Hypothalamus (tissue), 51 donors: ENCODE measurements around the gene STMN3.
A peak's percentile ranks its signal among the peaks of the same experiment; 100 is the strongest.
"Not testable (repeated sequence)": the region's sequence is repeated elsewhere in the genome, so short reads cannot be mapped to it uniquely, and the experiment has no call there.

Experiments
- DNase-seq, 51 donors: peaks; one replicate each; lab custom pipeline; 2025; lab: John Stamatoyannopoulos, UW

STMN3 gene

DNA sequence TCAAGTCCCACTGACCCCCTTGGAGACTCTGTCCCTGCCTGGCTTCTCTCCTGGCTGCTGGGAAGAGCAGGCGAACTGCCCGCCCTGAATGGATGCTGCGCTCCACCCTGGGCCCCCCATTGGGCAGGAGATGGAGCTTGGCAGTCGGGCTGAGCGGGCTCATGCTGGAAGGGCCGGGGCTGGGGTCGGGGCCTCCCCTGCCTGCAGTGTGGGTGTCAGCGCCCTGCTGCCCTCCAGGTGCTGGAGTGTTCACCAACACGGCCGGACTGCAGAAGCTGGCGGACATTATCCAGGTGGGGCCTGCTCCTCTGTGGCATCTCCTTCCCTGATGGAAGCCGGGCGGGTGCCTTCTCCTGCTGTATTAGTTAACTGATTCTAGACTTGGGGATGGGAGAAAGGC lies 27.2 kb upstream of the STMN3 start:
- DNase-seq = no peak

DNA sequence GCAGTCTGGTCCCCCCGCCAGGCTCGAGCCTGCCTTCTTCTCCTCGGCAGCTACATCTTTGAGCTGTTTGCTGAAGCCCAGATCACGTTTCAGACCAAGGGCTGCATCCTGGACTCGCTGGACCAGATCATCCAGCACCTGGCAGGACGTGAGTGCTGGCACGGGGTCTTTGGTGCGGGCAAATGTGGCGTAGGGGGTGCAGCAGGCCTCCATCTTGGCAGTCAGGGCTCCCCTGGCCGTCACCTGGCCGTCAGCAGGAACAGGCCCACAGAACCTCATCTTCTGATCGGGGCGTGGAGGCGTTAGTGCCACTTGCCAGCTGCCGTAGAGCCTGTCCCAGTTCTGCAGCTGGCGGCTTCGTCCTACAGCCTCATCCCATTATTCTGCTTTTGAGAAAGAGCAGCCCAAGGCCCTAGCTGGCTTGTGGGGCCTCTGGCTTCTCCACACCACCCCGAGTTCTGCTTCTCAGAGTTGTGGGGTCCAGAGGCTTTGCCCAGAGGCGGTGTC lies 26.6 kb upstream of the STMN3 start:
- no peak for DNase-seq

DNA sequence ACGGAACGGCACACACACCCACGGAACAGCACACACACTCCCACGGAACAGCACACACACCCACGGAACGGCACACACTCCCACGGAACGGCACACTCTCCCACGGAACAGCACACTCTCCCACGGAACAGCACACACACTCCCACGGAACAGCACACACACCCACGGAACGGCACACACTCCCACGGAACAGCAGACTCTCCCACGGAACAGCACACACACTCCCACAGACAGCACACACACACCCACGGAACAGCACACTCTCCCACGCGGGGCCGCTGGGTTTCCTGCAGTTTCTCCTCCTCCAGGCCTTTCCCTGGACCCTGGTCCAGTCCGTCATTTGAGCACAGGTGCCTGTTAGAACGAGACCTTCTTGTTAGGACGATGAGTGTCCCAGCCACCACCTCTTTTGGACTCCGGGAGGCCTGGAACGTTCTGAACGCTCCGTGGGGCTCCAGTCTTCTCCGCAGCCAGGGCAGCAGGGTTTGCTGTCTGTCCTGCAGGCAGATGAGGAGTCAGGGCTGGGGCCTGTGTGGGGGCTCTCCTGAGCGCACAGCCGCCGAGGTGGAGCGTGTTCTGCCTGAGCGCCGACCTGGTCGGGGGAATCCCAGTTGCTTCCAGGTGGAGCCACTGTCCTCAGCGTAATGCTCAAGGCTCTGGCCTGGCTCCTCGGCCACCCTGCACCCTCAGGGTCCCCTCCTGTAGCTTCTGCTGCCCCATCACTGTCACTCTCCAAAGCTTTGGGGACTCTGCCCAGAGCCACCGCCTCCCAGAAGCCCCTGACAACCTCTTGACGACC lies 25.6 kb upstream of the STMN3 start:
- DNase-seq = no peak

DNA sequence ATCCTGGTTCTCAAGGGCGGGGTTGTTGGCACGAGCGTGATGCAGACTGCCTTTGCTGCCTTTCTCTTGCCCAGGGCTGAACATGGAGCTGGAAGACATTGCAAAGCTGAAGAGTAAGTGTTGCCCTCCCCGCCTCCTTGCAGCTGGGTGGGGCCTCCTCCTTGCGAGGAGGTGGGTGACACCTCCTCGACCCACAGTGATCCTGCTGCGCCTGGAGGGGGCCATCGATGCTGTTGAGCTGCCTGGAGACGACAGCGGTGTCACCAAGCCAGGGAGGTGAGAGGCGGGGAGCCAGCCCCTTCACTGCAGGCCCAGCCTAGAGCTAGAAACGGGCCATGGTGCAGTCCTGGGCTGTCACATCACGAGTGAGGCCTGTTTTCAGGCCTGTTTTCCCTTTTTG lies 24.8 kb upstream of the STMN3 start:
- DNase-seq = no peak

DNA sequence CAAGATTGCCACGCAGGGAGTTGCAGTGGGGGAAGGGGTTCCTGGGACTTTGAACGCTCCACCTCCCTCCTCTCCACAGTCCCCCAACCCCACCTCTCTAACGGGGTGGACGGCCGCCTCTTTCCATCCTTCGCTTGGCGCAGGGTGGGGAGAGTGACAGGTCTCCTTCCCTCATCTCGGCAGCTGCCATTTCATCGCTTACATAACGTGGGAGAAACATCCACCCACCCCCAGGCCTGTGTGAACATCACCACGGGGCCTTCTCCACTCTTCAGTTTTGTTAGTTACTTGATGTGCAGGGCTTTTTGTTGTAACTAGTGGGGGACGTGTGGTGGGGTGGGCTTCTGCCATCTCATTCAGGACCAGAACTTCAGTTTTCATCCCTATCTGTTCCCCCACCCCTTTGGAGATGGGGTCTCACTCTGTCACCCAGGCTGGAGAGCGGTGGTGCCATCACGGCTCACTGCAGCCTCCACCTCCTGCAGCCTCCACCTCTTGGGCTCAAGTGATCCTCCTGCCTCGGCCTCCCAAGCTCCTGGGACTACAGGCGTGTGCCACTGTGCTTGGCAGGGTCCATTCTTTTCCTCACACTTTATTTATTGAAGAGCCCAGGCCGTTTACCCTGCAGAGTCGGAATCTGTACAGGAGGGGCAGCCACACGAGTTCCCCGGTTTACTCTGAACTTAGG lies 22.6 kb upstream of the STMN3 start:
- DNase-seq = no peak

DNA sequence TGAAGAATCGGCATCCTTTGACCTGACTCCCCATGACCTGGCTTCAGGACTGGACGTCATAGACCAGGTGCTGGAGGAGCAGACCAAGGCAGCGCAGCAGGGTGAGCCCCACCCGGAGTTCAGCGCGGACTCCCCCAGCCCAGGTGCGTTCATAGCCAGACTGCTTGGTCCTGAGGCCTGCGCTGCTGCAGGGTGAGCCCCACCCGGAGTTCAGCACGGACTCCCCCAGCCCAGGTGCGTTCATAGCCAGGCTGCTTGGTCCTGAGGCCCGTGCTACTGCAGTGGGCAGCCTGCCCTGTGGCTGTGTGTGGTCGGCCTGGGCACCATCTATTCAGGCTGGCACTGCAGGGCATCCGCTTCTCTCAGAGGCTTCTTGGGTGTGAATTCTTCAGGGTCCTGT lies 20.7 kb upstream of the STMN3 start:
- DNase-seq = no peak

DNA sequence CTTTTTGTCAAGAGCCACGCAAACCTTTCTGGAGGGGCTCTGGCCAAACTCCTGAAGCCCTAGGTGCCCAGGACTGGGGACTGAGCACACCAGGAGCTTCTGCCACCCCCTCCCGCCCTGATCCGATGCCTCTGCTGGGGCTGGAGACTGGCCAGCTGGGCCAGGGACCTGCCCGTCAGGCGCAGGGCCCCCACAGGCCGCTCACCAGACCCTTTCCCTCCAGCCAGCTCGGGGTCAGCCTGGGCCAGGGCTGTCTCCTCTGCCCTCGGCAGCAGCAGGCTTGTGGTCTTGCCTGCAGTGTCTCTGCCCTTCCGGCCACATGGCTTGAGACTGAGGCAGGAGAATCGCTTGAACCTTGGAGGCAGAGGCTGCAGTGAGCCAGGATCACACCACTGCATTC lies 19.4 kb upstream of the STMN3 start:
- no peak for DNase-seq

DNA sequence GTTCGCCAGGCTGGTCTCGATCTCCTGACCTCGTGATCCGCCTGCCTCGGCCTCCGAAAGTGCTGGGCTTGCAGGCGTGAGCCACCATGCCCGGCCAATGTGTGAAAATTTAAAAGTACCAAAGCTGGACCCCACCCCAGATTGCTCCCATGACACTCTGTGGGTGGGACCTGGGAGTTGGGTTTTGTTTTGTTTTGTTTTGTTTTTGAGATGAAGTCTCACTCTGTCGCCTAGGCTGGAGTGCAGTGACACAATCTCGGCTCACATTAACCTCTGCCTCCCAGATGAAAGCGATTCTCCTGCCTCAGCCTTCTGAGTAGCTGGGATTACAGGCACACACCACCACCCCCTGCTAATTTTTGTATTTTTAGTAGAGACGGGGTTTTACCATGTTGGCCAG lies 18.5 kb upstream of the STMN3 start:
- DNase-seq = not testable (repeated sequence)

DNA sequence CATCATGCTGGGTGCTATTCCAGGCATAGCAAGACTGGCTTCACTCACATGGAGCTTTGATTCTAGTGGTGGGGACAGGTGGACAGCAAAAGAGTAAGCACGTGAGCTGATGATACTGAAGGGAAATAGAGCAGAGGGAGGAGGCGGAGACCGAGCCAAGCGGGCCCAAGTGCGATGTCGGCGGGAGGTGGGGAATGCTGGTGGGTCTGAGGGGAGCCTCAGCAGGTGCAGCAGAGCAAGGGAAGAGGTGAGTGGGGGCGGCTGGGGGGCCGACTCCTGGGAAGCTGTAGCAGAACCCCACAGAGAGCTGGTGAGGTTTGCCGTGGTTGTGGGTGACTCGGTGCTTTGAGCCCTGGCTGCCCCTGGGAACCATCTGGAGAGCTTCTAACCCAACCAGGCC lies 15.1 kb upstream of the STMN3 start:
- no peak for DNase-seq

DNA sequence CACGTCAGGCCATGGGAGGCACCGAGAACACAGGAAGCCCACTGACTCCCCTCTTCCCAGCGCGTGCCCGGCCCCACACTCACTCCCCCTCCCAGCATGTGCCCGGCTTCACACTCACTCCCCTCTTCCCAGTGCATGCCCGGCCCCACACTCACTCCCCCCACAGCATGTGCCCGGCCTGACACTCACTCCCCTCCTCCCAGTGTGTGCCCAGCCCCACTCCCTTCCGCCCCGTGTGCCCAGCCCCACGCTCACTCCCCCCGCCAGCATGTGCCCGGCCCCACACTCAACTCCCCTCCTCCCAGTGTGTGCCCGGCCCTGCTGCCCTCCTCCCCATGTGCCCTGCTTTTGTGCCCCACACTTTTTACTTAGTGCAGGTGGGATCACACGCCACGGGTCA lies 14.6 kb upstream of the STMN3 start:
- DNase-seq = no peak

DNA sequence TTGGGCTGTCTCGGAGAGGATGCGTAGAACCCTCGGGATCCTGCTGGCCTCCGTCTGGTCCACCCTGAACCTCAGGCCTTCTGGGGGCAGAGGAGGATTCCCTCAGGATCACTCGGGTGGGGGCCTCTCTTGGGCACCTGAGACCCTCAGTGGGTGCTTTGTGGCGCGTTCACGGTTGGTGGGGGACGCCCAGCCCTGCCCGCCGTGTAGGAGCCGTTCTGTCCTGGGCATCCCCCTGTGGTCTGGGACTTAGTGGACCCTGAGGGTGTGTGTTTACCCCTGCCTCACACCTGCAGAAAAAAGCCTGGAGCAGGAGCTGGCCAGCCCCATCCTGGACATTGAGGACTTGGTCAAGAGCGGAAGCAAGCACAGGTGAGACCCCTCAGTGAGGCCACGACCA lies 12.5 kb upstream of the STMN3 start:
- DNase-seq = no peak

DNA sequence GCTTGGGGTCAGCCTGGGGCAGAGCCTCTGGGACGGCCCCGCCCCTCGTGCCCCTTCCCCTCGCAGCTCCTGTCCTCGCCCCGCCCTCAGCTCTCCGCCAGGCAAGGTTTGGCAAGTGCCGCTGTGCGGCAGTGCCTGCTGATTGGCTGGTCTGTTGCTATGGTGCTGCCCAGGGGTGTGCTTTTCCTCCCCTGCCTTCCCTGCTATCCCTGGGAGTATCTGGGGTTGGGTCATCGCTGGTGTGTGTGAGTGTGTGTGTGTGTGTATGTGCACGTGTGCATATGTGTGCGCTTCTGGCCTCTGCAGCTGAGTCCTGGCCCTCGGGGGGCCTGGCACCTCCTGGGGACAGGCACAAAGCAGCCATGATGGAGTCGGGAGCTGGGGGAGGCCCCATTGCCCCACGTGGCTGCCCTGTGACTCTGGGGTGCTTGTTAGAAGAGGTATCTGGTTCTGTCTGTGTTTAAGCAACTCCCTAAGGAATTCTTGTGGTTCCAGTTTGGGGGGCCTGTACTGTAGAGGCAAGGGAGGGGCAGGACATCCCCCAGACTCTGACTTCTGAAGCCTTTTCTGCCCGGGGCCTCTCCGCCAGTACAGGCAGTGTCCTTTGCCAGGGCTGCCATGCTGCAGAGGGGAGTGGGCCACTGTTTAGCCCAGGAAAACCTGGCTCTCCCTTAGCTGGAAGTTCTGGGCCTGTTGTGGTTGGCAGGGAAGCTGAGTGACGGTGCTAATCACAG lies 11.8 kb upstream of the STMN3 start:
- DNase-seq = peak in 32 of 51 donors; percentile 5 to 74 (median 44)

DNA sequence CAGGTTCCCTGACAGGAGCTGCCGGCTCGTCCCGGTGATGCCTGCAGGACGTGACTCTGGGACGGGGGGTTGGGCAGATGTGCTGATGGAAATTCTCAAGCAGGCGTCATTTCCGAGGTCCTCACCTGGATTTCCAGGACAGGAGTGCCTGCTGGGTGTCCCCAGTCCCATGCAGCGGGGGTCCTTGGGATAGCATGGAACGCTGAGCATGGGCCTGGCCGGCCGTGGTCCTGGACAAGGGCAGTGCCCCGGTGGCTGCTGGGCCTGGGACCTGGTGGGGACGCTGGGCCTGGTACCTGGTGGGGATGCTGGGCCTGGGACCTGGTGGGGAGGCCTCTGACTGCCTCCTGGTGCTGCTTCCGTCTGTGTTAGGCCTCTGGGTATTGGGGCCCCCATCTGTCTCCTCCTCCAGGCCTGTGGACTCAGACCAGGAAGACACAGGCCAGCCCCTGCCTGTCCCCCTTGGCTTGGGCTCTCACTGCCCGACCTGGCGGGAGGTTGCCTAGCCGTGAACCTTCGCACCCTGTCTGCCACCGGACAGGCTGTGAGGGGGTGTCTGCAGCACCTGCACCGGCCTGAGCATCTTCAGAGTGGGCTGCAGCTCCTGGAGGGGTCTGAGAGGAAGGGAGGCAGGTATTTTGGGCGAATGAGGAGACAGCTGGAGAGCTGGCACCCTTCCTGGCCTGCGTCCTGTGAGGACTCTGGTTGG lies 11.1 kb upstream of the STMN3 start:
- no peak for DNase-seq

DNA sequence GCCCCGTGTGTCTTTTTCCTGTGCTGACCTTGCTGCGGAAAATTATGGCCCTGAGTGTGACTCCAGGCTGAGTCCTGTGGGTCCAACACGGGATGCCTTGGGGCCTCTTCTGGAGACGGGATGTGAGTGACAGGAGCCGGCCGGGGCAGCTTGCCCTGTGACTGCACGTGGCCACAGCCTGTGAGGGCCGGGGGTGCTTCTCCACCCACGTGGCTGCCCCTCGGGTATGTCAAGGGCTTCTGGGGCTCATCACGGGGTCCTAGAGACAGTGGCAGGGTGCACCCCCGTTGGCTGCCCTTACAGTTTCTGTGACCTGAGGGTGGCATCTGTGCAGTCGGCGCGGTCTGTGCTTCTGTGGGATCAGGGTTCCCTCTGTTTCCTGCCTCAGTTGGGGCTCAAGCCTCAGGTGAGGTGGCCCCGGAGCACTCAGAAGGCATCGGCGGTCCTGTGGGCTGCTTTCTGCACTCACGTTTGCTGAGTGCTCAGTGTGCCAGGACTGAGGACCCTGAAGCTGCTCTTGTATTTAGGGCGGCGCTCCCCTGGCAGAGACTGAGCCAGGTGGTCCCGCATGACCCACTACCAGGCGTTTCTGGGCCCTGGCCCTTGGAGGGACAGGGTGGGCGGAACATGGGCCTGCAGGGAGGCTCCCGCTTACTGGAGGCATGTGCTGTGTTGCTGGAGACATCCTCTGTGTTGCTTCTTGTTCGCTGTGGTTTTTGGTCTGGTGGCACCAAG lies 10.3 kb upstream of the STMN3 start:
- no peak for DNase-seq

DNA sequence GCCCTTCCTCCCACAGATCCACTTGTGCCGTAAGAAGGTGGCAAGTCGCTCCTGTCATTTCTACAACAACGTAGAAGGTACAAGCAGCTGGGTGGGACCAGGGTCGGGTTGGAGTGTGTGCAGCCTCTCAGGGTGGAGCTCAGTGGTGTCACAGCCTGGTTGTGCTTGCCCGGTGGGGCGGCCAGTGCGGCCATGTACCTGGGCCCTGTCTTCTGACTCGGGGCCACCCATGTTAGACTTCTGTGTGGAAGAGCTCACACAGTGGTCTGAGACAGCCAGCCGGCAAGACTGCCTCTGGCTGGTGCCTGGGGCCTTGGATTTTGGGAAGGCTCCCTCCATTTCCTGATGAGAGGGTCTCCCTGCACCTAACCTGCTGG lies 9.6 kb upstream of the STMN3 start:
- no peak for DNase-seq

DNA sequence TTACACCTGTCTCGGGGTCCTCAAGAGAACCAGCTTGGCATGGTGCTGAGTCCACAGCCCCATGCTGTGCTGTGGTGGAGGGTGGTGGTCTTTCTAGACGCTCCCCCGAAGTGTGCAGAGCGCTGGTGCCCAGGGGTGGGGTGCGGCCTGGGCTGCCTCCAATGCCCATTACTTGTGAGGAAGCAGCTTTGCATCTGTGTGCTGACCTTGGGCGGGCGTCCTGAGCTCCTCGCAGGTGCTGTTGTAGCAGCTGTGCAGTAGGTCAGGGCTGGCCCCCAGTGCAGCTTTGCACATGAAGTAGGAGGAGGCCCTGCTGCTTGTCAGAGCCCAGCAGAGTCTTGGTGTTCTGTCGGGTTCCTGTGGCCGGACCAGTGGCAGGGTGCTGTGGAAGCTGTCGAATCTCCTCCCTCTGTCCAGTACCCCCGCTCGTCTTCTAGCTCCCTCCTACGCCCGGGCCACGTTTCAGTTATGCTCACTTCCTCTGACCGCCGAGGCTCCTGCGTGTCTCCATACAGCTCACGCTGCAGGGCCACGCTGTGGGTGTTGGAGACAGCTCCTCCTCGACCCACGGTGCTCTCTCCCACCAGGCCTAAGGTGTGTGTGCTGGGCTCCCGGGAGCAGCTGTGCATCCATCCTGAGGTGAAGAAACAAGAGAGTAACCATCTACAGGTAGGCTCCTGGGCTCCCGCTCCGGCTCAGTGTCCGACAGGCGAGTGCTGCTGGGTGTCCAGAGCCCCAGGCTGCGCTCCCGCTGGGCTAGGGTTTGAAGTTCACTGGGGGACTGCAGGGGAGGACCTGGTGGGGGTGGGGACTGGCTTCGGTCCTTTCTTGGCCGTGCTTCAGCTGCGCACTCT lies 9.0 kb upstream of the STMN3 start:
- DNase-seq = no peak

DNA sequence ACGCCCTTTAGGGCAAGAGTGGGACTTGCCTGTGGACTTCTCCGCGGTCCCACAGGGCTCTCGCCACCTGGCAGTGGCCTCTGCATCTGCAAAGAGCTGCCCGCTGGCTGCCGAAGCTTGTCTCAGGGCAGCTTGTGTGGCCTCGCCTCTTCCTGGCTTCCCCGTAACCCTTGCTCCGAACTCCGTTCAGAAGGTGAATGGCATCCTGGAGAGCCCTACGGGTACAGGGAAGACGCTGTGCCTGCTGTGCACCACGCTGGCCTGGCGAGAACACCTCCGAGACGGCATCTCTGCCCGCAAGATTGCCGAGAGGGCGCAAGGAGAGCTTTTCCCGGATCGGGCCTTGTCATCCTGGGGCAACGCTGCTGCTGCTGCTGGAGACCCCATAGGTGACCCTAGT lies 7.9 kb upstream of the STMN3 start:
- DNase-seq = no peak

DNA sequence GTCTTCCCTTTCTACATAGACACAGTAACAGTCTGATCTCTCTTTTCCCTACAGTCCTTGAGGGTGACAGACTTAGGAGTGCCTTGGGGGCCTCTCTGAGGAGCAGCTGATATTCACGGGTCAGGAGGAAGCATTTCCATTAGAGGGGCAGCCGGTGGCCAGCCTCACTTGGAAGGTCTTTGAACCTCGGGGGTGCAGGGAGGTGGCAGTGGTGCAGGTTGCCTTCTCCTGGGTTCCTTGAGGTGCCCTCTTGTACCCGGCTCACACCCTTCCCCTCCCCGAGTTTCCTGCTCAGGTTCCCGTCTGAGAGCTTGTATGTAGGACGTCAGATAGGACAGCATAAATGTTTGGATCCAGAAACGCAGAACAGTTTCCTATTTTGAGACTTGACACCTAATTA lies 7.4 kb upstream of the STMN3 start:
- no peak for DNase-seq

DNA sequence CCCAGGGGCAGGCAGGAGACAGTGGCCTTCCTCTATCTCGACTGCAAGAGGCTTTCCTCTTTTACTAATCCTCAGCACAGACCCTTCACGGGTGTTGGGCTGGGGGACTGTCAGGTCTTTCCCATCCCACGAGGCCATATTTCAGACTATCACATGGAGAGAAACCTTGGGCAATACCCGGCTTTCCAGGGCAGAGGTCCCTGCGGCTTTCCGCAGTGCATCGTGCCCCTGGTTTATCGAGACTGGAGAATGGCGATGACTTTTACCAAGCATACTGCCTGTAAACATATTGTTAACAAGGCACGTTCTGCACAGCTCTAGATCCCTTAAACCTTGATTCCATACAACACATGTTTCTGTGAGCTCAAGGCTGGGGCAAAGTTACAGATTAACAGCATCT lies 7.0 kb upstream of the STMN3 start:
- not testable (repeated sequence) for DNase-seq
